T-helper 22 cell (primary cell): ENCODE results near the gene DHRS3.
"Not testable (repeated sequence)": the region's sequence is repeated elsewhere in the genome, so short reads cannot be mapped to it uniquely, and the experiment has no call there.

ENCODE experiments used
- DNase-seq: peaks from one replicate; pipeline ENCODE4 v3.0.0-alpha.2; 2020; ENCODE audit warnings: low read depth

The DHRS3 gene, protein sequence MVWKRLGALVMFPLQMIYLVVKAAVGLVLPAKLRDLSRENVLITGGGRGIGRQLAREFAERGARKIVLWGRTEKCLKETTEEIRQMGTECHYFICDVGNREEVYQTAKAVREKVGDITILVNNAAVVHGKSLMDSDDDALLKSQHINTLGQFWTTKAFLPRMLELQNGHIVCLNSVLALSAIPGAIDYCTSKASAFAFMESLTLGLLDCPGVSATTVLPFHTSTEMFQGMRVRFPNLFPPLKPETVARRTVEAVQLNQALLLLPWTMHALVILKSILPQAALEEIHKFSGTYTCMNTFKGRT

GRCh38 chr1:12617901-12618660 lies at the start of gene DHRS3:
Gene DHRS3, minus strand, starts transcription at chr1:12618210. Its CDS starts 862 bp downstream, at chr1:12617348.
- DNase-seq = peak; percentile 48

GRCh38 chr1:12666141-12666735 lies 48.2 kb upstream of the DHRS3 start:
- no peak for DNase-seq

- no peak for DNase-seq
Observed at GRCh38 chr1:12665511-12665910, 47.5 kb upstream of the DHRS3 start.

DNA sequence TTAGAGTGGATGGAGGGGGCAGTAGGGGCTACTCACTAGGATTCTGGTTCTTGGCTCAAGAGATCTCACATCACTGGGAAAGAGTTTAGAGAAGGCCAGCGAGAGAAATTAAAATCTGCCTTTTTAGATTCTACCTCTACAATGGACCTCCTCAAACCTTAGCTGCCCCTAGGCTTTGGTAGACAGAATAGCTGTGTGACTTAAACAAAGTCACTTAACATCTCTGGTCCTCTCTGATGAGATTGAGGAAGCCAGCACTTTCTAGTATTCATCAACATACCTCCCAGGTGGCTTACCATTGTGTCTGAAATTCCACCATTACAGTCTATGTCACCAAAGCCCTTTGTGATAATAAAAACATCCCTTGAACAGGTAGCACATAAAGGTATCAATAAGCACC lies 44.5 kb upstream of the DHRS3 start:
- no peak for DNase-seq

DNA sequence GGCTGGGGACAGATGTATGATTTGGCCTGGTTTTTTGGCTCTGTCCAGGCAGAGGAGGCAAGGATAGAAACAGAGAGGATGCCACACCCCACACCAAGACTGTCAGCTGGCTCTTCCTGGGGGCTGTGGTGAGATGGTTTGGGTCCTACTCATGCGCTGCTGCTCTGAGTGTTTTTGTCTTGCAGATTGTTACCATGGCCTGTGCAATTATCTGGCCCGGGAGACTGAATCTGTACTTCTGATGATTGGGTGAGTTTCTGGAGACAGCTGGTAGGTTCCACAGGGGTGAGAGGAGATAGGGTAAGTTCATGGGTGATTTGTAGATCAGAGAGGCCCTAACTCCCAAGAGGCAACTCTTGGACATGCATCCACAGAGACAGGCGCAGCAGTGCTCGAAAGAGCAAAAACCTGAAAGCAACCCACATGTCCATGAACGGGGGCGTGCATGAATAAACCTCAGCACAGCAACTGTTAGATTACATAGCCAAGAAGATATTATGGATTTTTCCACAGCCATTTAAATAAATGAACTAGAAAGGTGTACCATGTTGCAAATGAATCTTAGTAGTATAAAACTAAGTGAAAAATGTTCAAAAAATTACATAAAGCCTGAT lies 43.7 kb upstream of the DHRS3 start:
- DNase-seq = no peak

GRCh38 chr1:12658531-12659453 lies 40.8 kb upstream of the DHRS3 start:
- DNase-seq = peak; percentile 31

- not testable (repeated sequence) for DNase-seq
Observed at GRCh38 chr1:12657885-12658512, 40.0 kb upstream of the DHRS3 start.

GRCh38 chr1:12657060-12657884 lies 39.3 kb upstream of the DHRS3 start:
- DNase-seq = no peak

DNA sequence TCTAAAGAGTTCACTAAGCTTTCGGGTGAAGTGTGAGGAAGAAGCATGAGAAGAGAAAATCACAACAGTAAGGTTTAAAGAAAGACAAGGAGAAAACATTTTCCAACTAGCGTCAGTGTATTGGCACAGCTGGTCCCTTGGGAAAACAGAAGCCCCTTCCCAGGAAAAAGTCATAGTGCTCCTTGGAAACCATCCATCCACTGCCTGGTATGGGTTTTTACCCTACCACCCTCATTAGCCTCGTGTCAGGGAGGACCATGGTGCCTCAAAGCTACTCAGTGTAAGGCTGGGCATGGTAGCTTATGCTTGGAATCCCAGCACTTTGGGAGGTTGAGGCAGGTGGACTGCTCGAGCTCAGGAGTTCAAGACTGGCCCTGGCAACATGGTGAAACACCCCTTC lies 38.6 kb upstream of the DHRS3 start:
- DNase-seq = no peak

- DNase-seq = no peak
Observed at GRCh38 chr1:12654657-12655056, 36.6 kb upstream of the DHRS3 start.

DNA sequence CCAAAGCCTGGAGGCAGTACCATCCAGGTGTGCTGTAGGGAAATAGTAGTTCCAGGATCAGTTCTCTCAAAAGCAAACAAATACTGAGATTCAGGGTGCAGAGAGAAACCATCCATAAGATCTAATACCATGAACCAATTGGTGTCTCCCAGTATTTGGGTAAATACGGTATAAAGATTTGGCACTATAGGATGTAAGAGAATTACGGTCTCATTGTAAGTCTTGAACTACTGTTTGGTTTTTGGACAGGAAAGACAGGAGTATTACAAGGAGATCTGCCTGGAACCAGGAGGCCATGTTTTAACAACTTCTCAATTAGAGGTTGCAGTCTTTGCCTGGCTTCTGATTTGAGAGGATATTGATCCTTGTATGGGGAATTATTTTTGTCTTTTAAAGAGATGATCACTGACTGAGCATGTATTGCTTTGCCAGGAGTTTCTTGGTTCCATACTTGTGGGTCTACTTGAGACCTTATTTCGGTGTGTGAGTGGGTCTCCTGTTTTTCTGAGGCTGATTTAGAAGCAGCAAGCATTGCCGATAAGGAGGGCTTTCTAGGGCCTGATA lies 36.1 kb upstream of the DHRS3 start:
- no peak for DNase-seq

GRCh38 chr1:12649971-12650421 lies 32.0 kb upstream of the DHRS3 start:
- no peak for DNase-seq

DNA sequence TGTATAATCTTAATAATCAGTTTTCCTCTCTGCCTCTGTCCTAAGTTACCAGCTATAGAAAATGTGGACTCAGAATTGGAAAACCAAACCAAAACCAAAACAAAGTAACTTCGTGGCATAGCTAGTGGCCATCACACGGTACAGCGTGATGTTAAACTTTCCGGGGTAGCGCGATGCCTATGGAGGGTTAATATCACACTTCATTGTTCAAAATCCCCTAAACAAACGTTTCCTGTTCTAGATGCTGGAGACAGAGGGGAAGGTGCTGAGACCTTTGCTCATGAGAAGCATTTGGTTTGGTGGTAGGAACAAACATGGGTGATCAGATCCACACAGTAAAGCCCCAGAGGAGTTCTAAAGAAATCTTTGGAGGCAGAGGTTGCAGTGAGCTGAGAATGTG lies 30.7 kb upstream of the DHRS3 start:
- no peak for DNase-seq

GRCh38 chr1:12645401-12645800 lies 27.4 kb upstream of the DHRS3 start:
- not testable (repeated sequence) for DNase-seq

- no peak for DNase-seq
Observed at GRCh38 chr1:12644829-12645228, 26.8 kb upstream of the DHRS3 start.

GRCh38 chr1:12644237-12644636 lies 26.2 kb upstream of the DHRS3 start:
- no peak for DNase-seq

DNA sequence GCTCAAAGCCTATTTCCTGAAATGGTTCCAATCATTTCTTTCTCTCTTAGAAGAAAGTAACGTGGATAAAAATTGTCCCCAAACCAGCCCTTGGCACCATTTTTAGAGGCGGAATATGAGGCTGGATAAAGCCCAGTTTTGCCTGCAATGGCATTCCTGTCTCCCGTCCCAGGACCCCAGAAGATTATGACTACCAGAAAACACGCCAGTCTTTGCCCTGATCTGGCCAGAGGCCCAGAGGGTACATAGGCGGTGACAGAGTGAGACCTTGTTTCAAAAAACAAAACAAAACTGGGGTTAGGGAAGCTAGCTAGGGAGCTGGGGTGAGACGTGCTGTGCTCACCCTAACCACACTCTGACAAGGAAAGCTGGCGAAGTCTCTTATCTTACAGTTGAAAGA lies 25.8 kb upstream of the DHRS3 start, which contains the start of gene AADACL4:
Gene AADACL4, plus strand, starts transcription at position 301 of the 400 bp plus-strand sequence. CDS start 462 bp downstream, outside the sequence.
- no peak for DNase-seq

- no peak for DNase-seq
Observed at GRCh38 chr1:12643079-12643478, 25.1 kb upstream of the DHRS3 start.

DNA sequence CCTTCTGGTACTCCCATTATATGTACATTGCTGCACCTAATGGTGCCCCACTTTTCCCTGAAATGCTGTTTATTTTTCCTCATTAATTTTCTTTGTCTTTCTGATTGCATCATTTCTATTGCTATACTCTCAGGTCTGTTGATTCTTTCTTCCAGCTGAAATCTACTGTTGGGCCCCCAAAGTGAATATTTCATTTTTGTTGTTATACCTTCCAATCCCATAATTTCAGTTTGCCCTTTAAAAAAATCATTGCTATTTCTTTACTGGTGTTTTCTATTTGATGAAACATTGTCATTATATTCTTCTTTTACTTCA lies 22.9 kb upstream of the DHRS3 start:
- DNase-seq = no peak
